Measurements from ENCODE around the gene CHRD. TPM values are rescaled to one million over a fixed set of nuclear protein-coding genes. Genes with fewer than 3 reads are reported as not detected.
"Not testable (repeated sequence)": the region's sequence is repeated elsewhere in the genome, so short reads cannot be mapped to it uniquely, and the experiment has no call there.

CHRD gene
- total RNA-seq = 7.0 TPM
- long read RNA-seq, partial matches to known transcripts = 6 of 11 reads
- long read RNA-seq, other reads (novel, unspliced or antisense) = 5 of 11 reads

GRCh38 chr3:184379358-184380184 lies at the start of gene CHRD:
Gene CHRD (plus strand): TSS chr3:184380054. CDS start chr3:184380319, 265 bp downstream.
- peak; percentile 70 for DNase-seq (ENCODE audit: low spot score)
- intact Hi-C loops (cut with DNase I) = no loop called here

GRCh38 chr3:184332370-184333090 lies 47.3 kb upstream of the CHRD start:
- intact Hi-C loops (cut with DNase I) = no loop called here
- DNase-seq (ENCODE audit: low spot score) = no peak

GRCh38 chr3:184333190-184333589 lies 46.7 kb upstream of the CHRD start:
- intact Hi-C loops (cut with DNase I) = no loop called here
- no peak for DNase-seq (ENCODE audit: low spot score)

- intact Hi-C loops (cut with DNase I) = no loop called here
- DNase-seq (ENCODE audit: low spot score) = no peak
Observed at GRCh38 chr3:184333700-184334099, 46.2 kb upstream of the CHRD start.

- intact Hi-C loops (cut with DNase I) = no loop called here
- DNase-seq (ENCODE audit: low spot score) = no peak
Observed at GRCh38 chr3:184334470-184335158, 45.2 kb upstream of the CHRD start.

- intact Hi-C loops (cut with DNase I) = no loop called here
- DNase-seq (ENCODE audit: low spot score) = no peak
Observed at GRCh38 chr3:184335291-184335660, 44.6 kb upstream of the CHRD start.

- peak; percentile 95 for DNase-seq (ENCODE audit: low spot score)
- intact Hi-C loops (cut with DNase I) = loop anchor here (2.0 kb wide), 2 partner anchors 21 to 27 kb away; partner anchors contain the start of gene EIF4G1
Observed at GRCh38 chr3:184335661-184336546, 44.0 kb upstream of the CHRD start.

- DNase-seq (ENCODE audit: low spot score) = no peak
Observed at GRCh38 chr3:184336547-184337398, 43.1 kb upstream of the CHRD start.

GRCh38 chr3:184337399-184337714 lies 42.5 kb upstream of the CHRD start, which contains the start of gene FAM131A:
Gene FAM131A (plus strand): TSS chr3:184337600. CDS start chr3:184337631, 31 bp downstream.
- intact Hi-C loops (cut with DNase I) = loop anchor here (2.0 kb wide), 2 partner anchors 23 to 25 kb away; partner anchors contain the start of gene EIF4G1
- peak; percentile 82 for DNase-seq (ENCODE audit: low spot score)

More at GRCh38 chr3:184336547-184337398, 43.1 kb upstream of the CHRD start:
- intact Hi-C loops (cut with DNase I) = loop anchor here (2.0 kb wide), 2 partner anchors 22 to 26 kb away; partner anchors contain the start of gene EIF4G1

GRCh38 chr3:184337981-184338380 lies 41.9 kb upstream of the CHRD start:
- no peak for DNase-seq (ENCODE audit: low spot score)
- intact Hi-C loops (cut with DNase I) = loop anchor here (1.0 to 2.0 kb wide), 3 partner anchors 23 to 40 kb away; partner anchors contain the start of gene EIF4G1

GRCh38 chr3:184338511-184338945 lies 41.3 kb upstream of the CHRD start:
- intact Hi-C loops (cut with DNase I) = loop anchor here (1.0 kb wide), 1 partner anchor 40 kb away; no protein-coding TSS in a partner anchor
- DNase-seq (ENCODE audit: low spot score) = peak; percentile 88

GRCh38 chr3:184339001-184339400 lies 40.9 kb upstream of the CHRD start:
- no peak for DNase-seq (ENCODE audit: low spot score)
- intact Hi-C loops (cut with DNase I) = no loop called here

- intact Hi-C loops (cut with DNase I); DNase-seq (ENCODE audit: low spot score): not testable (repeated sequence)
Observed at GRCh38 chr3:184339451-184340135, 40.3 kb upstream of the CHRD start.

- intact Hi-C loops (cut with DNase I) = no loop called here
- no peak for DNase-seq (ENCODE audit: low spot score)
Observed at GRCh38 chr3:184341925-184342324, 37.9 kb upstream of the CHRD start.

- intact Hi-C loops (cut with DNase I) = no loop called here
- DNase-seq (ENCODE audit: low spot score) = no peak
Observed at GRCh38 chr3:184343200-184343876, 36.5 kb upstream of the CHRD start.

- no peak for DNase-seq (ENCODE audit: low spot score)
- intact Hi-C loops (cut with DNase I) = no loop called here
Observed at GRCh38 chr3:184344579-184345316, 35.1 kb upstream of the CHRD start.

Data from cardiac septum (tissue), 1 donor.